ENCODE measurements around the gene CRIM1.
A peak's percentile ranks its signal among the peaks of the same experiment; 100 is the strongest.
"Not testable (repeated sequence)": the region's sequence is repeated elsewhere in the genome, so short reads cannot be mapped to it uniquely, and the experiment has no call there.

CRIM1 gene

GRCh38 chr2:36355151-36355889, at the start of gene CRIM1:
CRIM1 (plus strand) TSS chr2:36355778; CDS start chr2:36356293, 515 bp downstream.
- no peaks in the 10 kb centered on the region for H3K27me3 ChIP-seq (ENCODE audit: control insufficient read depth in 1 of 2, insufficient read depth in 2 of 2, low read length in 2 of 2)
- H3K4me1 ChIP-seq (ENCODE audit: control insufficient read depth in 1 of 2, insufficient read depth in 2 of 2, low read length in 2 of 2) = peaks cover 19 to 21% of the 10 kb centered on the region in 2 donors
- H3K27ac ChIP-seq (ENCODE audit: low read depth, low read length) = peak within 1 kb of the TSS; percentile 75
- H3K4me3 ChIP-seq (ENCODE audit: low read depth in 1 of 2, low read length in 2 of 2) = peak within 1 kb of the TSS; percentile 80 to 90
- peak within 1 kb of the TSS; percentile 59 to 80 for H3K9ac ChIP-seq (ENCODE audit: low read depth in 1 of 2, low read length in 2 of 2)
- no peaks in the 10 kb centered on the region for H3K9me3 ChIP-seq (ENCODE audit: control insufficient read depth in 1 of 2, low read length in 2 of 2)
- H3K36me3 ChIP-seq (ENCODE audit: control insufficient read depth in 1 of 2, insufficient read depth in 2 of 2, low read length in 2 of 2) = no peaks in the 10 kb centered on the region

- Histone ChIP-seq H3K4me3 (ENCODE audit: low read depth in 1 of 2, low read length in 2 of 2) (no peak overlapping the region), H3K9ac (ENCODE audit: low read depth in 1 of 2, low read length in 2 of 2) (no peak overlapping the region), H3K27ac (ENCODE audit: low read depth, low read length) (no peak overlapping the region), H3K4me1 (ENCODE audit: control insufficient read depth in 1 of 2, insufficient read depth in 2 of 2, low read length in 2 of 2) (no peaks in the 10 kb centered on the region), H3K9me3 (ENCODE audit: control insufficient read depth in 1 of 2, low read length in 2 of 2) (no peaks in the 10 kb centered on the region), H3K36me3 (ENCODE audit: control insufficient read depth in 1 of 2, insufficient read depth in 2 of 2, low read length in 2 of 2) (no peaks in the 10 kb centered on the region), H3K27me3 (ENCODE audit: control insufficient read depth in 1 of 2, insufficient read depth in 2 of 2, low read length in 2 of 2) (no peaks in the 10 kb centered on the region)
Observed at GRCh38 chr2:36307441-36307840, 48.1 kb upstream of the CRIM1 start.

- not testable (repeated sequence) for H3K9ac ChIP-seq (ENCODE audit: low read depth in 1 of 2, low read length in 2 of 2); H3K27me3 ChIP-seq (ENCODE audit: control insufficient read depth in 1 of 2, insufficient read depth in 2 of 2, low read length in 2 of 2); H3K9me3 ChIP-seq (ENCODE audit: control insufficient read depth in 1 of 2, low read length in 2 of 2); H3K27ac ChIP-seq (ENCODE audit: low read depth, low read length); H3K36me3 ChIP-seq (ENCODE audit: control insufficient read depth in 1 of 2, insufficient read depth in 2 of 2, low read length in 2 of 2); H3K4me3 ChIP-seq (ENCODE audit: low read depth in 1 of 2, low read length in 2 of 2); H3K4me1 ChIP-seq (ENCODE audit: control insufficient read depth in 1 of 2, insufficient read depth in 2 of 2, low read length in 2 of 2)
Observed at GRCh38 chr2:36310444-36310843, 45.1 kb upstream of the CRIM1 start.

DNA sequence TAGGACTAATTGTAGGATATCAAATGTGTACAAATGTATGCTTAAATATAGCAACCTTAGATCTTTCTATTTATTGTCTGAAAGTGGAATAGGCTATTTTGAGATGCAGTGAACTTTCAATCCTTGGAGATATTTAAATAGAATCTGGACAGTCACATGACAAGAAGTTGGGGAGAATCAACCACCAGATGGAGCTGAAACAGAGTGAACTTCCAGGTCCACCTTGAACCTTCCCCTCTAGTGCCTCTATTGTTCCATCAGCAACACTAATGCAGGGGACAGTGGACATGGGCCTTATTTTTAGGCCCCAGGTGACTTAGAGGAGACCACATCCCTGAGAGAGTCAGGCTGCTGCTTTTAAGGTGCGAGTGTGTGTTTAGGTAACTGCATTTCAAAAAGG, 37.0 kb upstream of the CRIM1 start:
- Histone ChIP-seq H3K9ac (ENCODE audit: low read depth in 1 of 2, low read length in 2 of 2) (no peak overlapping the region), H3K4me3 (ENCODE audit: low read depth in 1 of 2, low read length in 2 of 2) (no peak overlapping the region), H3K27me3 (ENCODE audit: control insufficient read depth in 1 of 2, insufficient read depth in 2 of 2, low read length in 2 of 2) (no peaks in the 10 kb centered on the region), H3K9me3 (ENCODE audit: control insufficient read depth in 1 of 2, low read length in 2 of 2) (no peaks in the 10 kb centered on the region), H3K36me3 (ENCODE audit: control insufficient read depth in 1 of 2, insufficient read depth in 2 of 2, low read length in 2 of 2) (no peaks in the 10 kb centered on the region), H3K27ac (ENCODE audit: low read depth, low read length) (no peak overlapping the region), H3K4me1 (ENCODE audit: control insufficient read depth in 1 of 2, insufficient read depth in 2 of 2, low read length in 2 of 2) (no peaks in the 10 kb centered on the region)

- no peaks in the 10 kb centered on the region for H3K4me1 ChIP-seq (ENCODE audit: control insufficient read depth in 1 of 2, insufficient read depth in 2 of 2, low read length in 2 of 2)
- H3K27ac ChIP-seq (ENCODE audit: low read depth, low read length) = no peak overlapping the region
- H3K27me3 ChIP-seq (ENCODE audit: control insufficient read depth in 1 of 2, insufficient read depth in 2 of 2, low read length in 2 of 2) = no peaks in the 10 kb centered on the region
- no peak overlapping the region for H3K4me3 ChIP-seq (ENCODE audit: low read depth in 1 of 2, low read length in 2 of 2)
- H3K9me3 ChIP-seq (ENCODE audit: control insufficient read depth in 1 of 2, low read length in 2 of 2) = no peaks in the 10 kb centered on the region
- H3K36me3 ChIP-seq (ENCODE audit: control insufficient read depth in 1 of 2, insufficient read depth in 2 of 2, low read length in 2 of 2) = no peaks in the 10 kb centered on the region
- H3K9ac ChIP-seq (ENCODE audit: low read depth in 1 of 2, low read length in 2 of 2) = no peak overlapping the region
Observed at GRCh38 chr2:36322108-36322507, 33.5 kb upstream of the CRIM1 start.

- H3K36me3 ChIP-seq (ENCODE audit: control insufficient read depth in 1 of 2, insufficient read depth in 2 of 2, low read length in 2 of 2) = no peaks in the 10 kb centered on the region
- H3K9ac ChIP-seq (ENCODE audit: low read depth in 1 of 2, low read length in 2 of 2) = no peak overlapping the region
- no peaks in the 10 kb centered on the region for H3K27me3 ChIP-seq (ENCODE audit: control insufficient read depth in 1 of 2, insufficient read depth in 2 of 2, low read length in 2 of 2)
- H3K9me3 ChIP-seq (ENCODE audit: control insufficient read depth in 1 of 2, low read length in 2 of 2) = no peaks in the 10 kb centered on the region
- H3K4me3 ChIP-seq (ENCODE audit: low read depth in 1 of 2, low read length in 2 of 2) = no peak overlapping the region
- H3K4me1 ChIP-seq (ENCODE audit: control insufficient read depth in 1 of 2, insufficient read depth in 2 of 2, low read length in 2 of 2) = no peaks in the 10 kb centered on the region
- H3K27ac ChIP-seq (ENCODE audit: low read depth, low read length) = no peak overlapping the region
Observed at GRCh38 chr2:36326286-36326685, 29.3 kb upstream of the CRIM1 start.

DNA sequence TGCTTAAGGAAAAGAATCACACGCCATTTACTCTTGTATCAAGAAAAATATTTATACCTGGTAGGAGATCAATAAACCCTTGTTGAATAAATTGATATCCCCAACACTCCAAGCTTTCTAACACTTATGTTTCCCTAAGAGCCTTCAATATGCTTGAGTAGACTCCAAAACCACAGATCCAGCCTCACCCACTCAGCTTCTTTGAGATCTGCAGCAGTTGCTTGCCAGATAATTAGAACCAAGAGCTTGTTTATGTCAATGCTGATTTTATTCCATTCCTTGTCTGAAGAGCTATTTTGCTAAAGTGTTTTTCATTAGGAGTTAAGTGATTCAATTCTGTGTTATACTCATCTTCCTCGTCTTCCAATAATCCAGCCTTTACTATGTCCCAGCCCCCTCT, 26.3 kb upstream of the CRIM1 start:
- Histone ChIP-seq H3K9me3 (ENCODE audit: control insufficient read depth in 1 of 2, low read length in 2 of 2) (no peaks in the 10 kb centered on the region), H3K9ac (ENCODE audit: low read depth in 1 of 2, low read length in 2 of 2) (no peak overlapping the region), H3K36me3 (ENCODE audit: control insufficient read depth in 1 of 2, insufficient read depth in 2 of 2, low read length in 2 of 2) (no peaks in the 10 kb centered on the region), H3K27ac (ENCODE audit: low read depth, low read length) (no peak overlapping the region), H3K27me3 (ENCODE audit: control insufficient read depth in 1 of 2, insufficient read depth in 2 of 2, low read length in 2 of 2) (no peaks in the 10 kb centered on the region), H3K4me3 (ENCODE audit: low read depth in 1 of 2, low read length in 2 of 2) (no peak overlapping the region), H3K4me1 (ENCODE audit: control insufficient read depth in 1 of 2, insufficient read depth in 2 of 2, low read length in 2 of 2) (no peaks in the 10 kb centered on the region)

- no peaks in the 10 kb centered on the region for H3K4me1 ChIP-seq (ENCODE audit: control insufficient read depth in 1 of 2, insufficient read depth in 2 of 2, low read length in 2 of 2)
- no peaks in the 10 kb centered on the region for H3K27me3 ChIP-seq (ENCODE audit: control insufficient read depth in 1 of 2, insufficient read depth in 2 of 2, low read length in 2 of 2)
- H3K27ac ChIP-seq (ENCODE audit: low read depth, low read length) = no peak overlapping the region
- H3K4me3 ChIP-seq (ENCODE audit: low read depth in 1 of 2, low read length in 2 of 2) = no peak overlapping the region
- no peaks in the 10 kb centered on the region for H3K36me3 ChIP-seq (ENCODE audit: control insufficient read depth in 1 of 2, insufficient read depth in 2 of 2, low read length in 2 of 2)
- H3K9me3 ChIP-seq (ENCODE audit: control insufficient read depth in 1 of 2, low read length in 2 of 2) = no peaks in the 10 kb centered on the region
- no peak overlapping the region for H3K9ac ChIP-seq (ENCODE audit: low read depth in 1 of 2, low read length in 2 of 2)
Observed at GRCh38 chr2:36329746-36330472, 25.7 kb upstream of the CRIM1 start.

GRCh38 chr2:36330473-36331395, 24.8 kb upstream of the CRIM1 start:
- Histone ChIP-seq H3K4me1 (ENCODE audit: control insufficient read depth in 1 of 2, insufficient read depth in 2 of 2, low read length in 2 of 2) (no peaks in the 10 kb centered on the region), H3K9me3 (ENCODE audit: control insufficient read depth in 1 of 2, low read length in 2 of 2) (no peaks in the 10 kb centered on the region), H3K27me3 (ENCODE audit: control insufficient read depth in 1 of 2, insufficient read depth in 2 of 2, low read length in 2 of 2) (no peaks in the 10 kb centered on the region), H3K9ac (ENCODE audit: low read depth in 1 of 2, low read length in 2 of 2) (no peak overlapping the region), H3K27ac (ENCODE audit: low read depth, low read length) (no peak overlapping the region), H3K36me3 (ENCODE audit: control insufficient read depth in 1 of 2, insufficient read depth in 2 of 2, low read length in 2 of 2) (no peaks in the 10 kb centered on the region), H3K4me3 (ENCODE audit: low read depth in 1 of 2, low read length in 2 of 2) (no peak overlapping the region)

All from duodenal mucosa (tissue), 2 donors.